ENCODE measurements around the gene NDUFS6. TPM values are rescaled to one million over a fixed set of nuclear protein-coding genes. Genes with fewer than 3 reads are reported as not detected.
"Not testable (repeated sequence)": the region's sequence is repeated elsewhere in the genome, so short reads cannot be mapped to it uniquely, and the experiment has no call there.

The NDUFS6 gene
- total RNA-seq, 1 experiment from 2014 or later, result 59.7 TPM

- peaks cover 5% of the 10 kb centered on the region; the same call in 1 of the 2 replicates for H3K4me1 ChIP-seq
- Mint-ChIP-seq H3K9me3 (ENCODE audit: unreplicated experiment) (no peaks in the 10 kb centered on the region), H3K4me3 (ENCODE audit: unreplicated experiment) (no peak overlapping the region), H3K27me3 (ENCODE audit: insufficient read depth, unreplicated experiment) (no peaks in the 10 kb centered on the region), H3K36me3 (ENCODE audit: insufficient read depth, unreplicated experiment) (no peaks in the 10 kb centered on the region), H3K27ac (ENCODE audit: unreplicated experiment) (no peak overlapping the region), H3K4me1 (ENCODE audit: low read depth, unreplicated experiment) (no peaks in the 10 kb centered on the region)
- CTCF ChIA-PET, result no interaction called here
- no TSS peak for BruUV-seq (replicated peaks)
- peaks cover 5% of the 10 kb centered on the region; the same call in 1 of the 2 replicates for H3K9me3 ChIP-seq
- no peak for TF ChIP-seq CTCF (IDR thresholded peaks at IDR 0.05; ENCODE audit: insufficient read depth in 1 of 2, low read depth in 1 of 2, low read length in 1 of 2, severe bottlenecking in 1 of 2, unreplicated experiment in 1 of 2)
- H3K36me3 ChIP-seq (ENCODE audit: control insufficient read depth, insufficient read depth, low read length), result no peaks in the 10 kb centered on the region
- no peak for DNase-seq
- H3K27me3 ChIP-seq (replicated peaks; ENCODE audit: control insufficient read depth, insufficient read depth, low read length), result no peaks in the 10 kb centered on the region; the same call in 1 of the 2 replicates
- H3K4me3 ChIP-seq (ENCODE audit: low read depth, low read length), result no peak overlapping the region
- intact Hi-C loops (cut with micrococcal nuclease; ENCODE audit: unreplicated experiment), result no loop called here
- POLR2A ChIA-PET, result no interaction called here
These were observed 41.0 kb downstream of the NDUFS6 start for GRCh38 chr5:1842004-1842819.

- H3K9me3 Mint-ChIP-seq (ENCODE audit: unreplicated experiment); BruUV-seq (replicated peaks); H3K4me1 Mint-ChIP-seq (ENCODE audit: low read depth, unreplicated experiment); H3K36me3 Mint-ChIP-seq (ENCODE audit: insufficient read depth, unreplicated experiment); intact Hi-C loops (cut with micrococcal nuclease; ENCODE audit: unreplicated experiment); POLR2A ChIA-PET; H3K4me1 ChIP-seq; DNase-seq; H3K4me3 ChIP-seq (ENCODE audit: low read depth, low read length); H3K27me3 ChIP-seq (replicated peaks; ENCODE audit: control insufficient read depth, insufficient read depth, low read length); CTCF ChIA-PET; H3K9me3 ChIP-seq; H3K27ac Mint-ChIP-seq (ENCODE audit: unreplicated experiment); H3K4me3 Mint-ChIP-seq (ENCODE audit: unreplicated experiment); H3K36me3 ChIP-seq (ENCODE audit: control insufficient read depth, insufficient read depth, low read length); H3K27me3 Mint-ChIP-seq (ENCODE audit: insufficient read depth, unreplicated experiment): not testable (repeated sequence)
These were observed 42.6 kb downstream of the NDUFS6 start for GRCh38 chr5:1843761-1844160.

GRCh38 chr5:1844708-1845436 lies 43.7 kb downstream of the NDUFS6 start:
- BruUV-seq (replicated peaks), result no TSS peak
- POLR2A ChIA-PET, result no interaction called here
- no peaks in the 10 kb centered on the region; the same call in 1 of the 2 replicates for H3K27me3 ChIP-seq (replicated peaks; ENCODE audit: control insufficient read depth, insufficient read depth, low read length)

More at GRCh38 chr5:1844708-1845436, 43.7 kb downstream of the NDUFS6 start:
- no peak overlapping the region for H3K4me3 Mint-ChIP-seq (ENCODE audit: unreplicated experiment)
- no peak for DNase-seq
- H3K4me3 ChIP-seq (ENCODE audit: low read depth, low read length), result no peak overlapping the region
- peaks cover 5% of the 10 kb centered on the region; the same call in 1 of the 2 replicates for H3K4me1 ChIP-seq
- no peaks in the 10 kb centered on the region for H3K36me3 ChIP-seq (ENCODE audit: control insufficient read depth, insufficient read depth, low read length)
- CTCF ChIA-PET, result no interaction called here
- no peaks in the 10 kb centered on the region for H3K4me1 Mint-ChIP-seq (ENCODE audit: low read depth, unreplicated experiment)
- TF ChIP-seq CTCF (IDR thresholded peaks at IDR 0.05; ENCODE audit: insufficient read depth in 1 of 2, low read depth in 1 of 2, low read length in 1 of 2, severe bottlenecking in 1 of 2, unreplicated experiment in 1 of 2), result no peak
- no peaks in the 10 kb centered on the region for H3K9me3 Mint-ChIP-seq (ENCODE audit: unreplicated experiment)
- peaks cover 5% of the 10 kb centered on the region; the same call in 1 of the 2 replicates for H3K9me3 ChIP-seq
- H3K27me3 Mint-ChIP-seq (ENCODE audit: insufficient read depth, unreplicated experiment), result peaks cover 4% of the 10 kb centered on the region
- intact Hi-C loops (cut with micrococcal nuclease; ENCODE audit: unreplicated experiment), result no loop called here
- no peak overlapping the region for H3K27ac Mint-ChIP-seq (ENCODE audit: unreplicated experiment)
- H3K36me3 Mint-ChIP-seq (ENCODE audit: insufficient read depth, unreplicated experiment), result no peaks in the 10 kb centered on the region

Measured in Caco-2 (cell line).